ENCODE measurements around the gene RGS6. TPM values are rescaled to one million over a fixed set of nuclear protein-coding genes. Genes with fewer than 3 reads are reported as not detected.

RGS6 gene
- total and polyA plus RNA-seq, 2 of the 4 experiments (the other 2 are of a cell fraction), result not detected

DNA sequence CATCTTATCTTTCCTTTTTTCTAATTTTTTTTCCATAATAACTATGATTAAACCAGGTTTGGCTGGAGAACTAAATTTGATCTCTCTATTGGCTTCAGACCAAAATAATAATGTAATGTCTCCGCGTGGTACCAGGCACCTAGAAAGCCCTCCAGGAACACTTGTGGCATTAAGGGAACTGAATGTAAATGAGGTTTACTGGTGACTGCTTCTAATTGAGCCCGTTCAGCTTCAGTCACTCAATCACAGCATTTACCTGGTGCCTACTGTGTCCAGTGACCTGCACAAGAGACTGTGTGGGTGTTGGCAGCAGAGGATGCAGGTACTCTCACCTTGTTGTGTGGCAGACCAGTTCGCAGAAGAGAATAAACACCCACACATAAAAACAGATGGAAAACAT, 659.2 kb downstream of the RGS6 start:
- ChIA-PET POLR2A (ENCODE audit: unreplicated experiment) (no interaction called here), CTCF (no interaction called here)
- H2BK5ac ChIP-seq (ENCODE audit: low read depth, low read length, poor library complexity, severe bottlenecking), result no peak overlapping the region
- no peaks in the 10 kb centered on the region for H3K9me3 ChIP-seq (ENCODE audit: control insufficient read depth, insufficient read depth, low read length)
- no peaks in the 10 kb centered on the region for H3K36me3 ChIP-seq (ENCODE audit: control insufficient read depth, insufficient read depth, low read length)
- no TSS peak for BruUV-seq (replicated peaks)
- no peak overlapping the region for H3K4me2 ChIP-seq (ENCODE audit: low read depth, low read length)
- in situ Hi-C loops (cut with MboI; ENCODE audit: low sequenced_read_pairs), result no loop called here
- H3K9me1 ChIP-seq (ENCODE audit: insufficient read depth, low read length), result no peaks in the 10 kb centered on the region
- ATAC-seq (ENCODE audit: low read depth) (no peak), DNase-seq (no peak)
- H4K5ac ChIP-seq (ENCODE audit: low read depth, low read length), result no peak overlapping the region
- dilution Hi-C loops (cut with HindIII; ENCODE audit: low sequenced_read_pairs, unreplicated experiment), result no loop called here
- H3K27me3 ChIP-seq (ENCODE audit: control insufficient read depth, insufficient read depth, low read length), result no peaks in the 10 kb centered on the region; the same call in 1 of the 2 replicates
- H3K27ac ChIP-seq (ENCODE audit: insufficient read depth, low read length), result no peak overlapping the region
- no peak overlapping the region for H2BK120ac ChIP-seq (ENCODE audit: low read depth, low read length)
- no peak overlapping the region for H3K14ac ChIP-seq (replicated peaks; ENCODE audit: low read depth, low read length)
- no peak for TF ChIP-seq MXI1 (IDR thresholded peaks at IDR 0.05; ENCODE audit: borderline replicate concordance, low read depth, low read length)
- TF ChIP-seq POLR2A (IDR thresholded peaks at IDR 0.05; ENCODE audit: low read depth, low read length), result no peak
- TF ChIP-seq RCOR1 (IDR thresholded peaks at IDR 0.05; ENCODE audit: insufficient replicate concordance, low read length), result no peak
- TF ChIP-seq, protein P1, sequence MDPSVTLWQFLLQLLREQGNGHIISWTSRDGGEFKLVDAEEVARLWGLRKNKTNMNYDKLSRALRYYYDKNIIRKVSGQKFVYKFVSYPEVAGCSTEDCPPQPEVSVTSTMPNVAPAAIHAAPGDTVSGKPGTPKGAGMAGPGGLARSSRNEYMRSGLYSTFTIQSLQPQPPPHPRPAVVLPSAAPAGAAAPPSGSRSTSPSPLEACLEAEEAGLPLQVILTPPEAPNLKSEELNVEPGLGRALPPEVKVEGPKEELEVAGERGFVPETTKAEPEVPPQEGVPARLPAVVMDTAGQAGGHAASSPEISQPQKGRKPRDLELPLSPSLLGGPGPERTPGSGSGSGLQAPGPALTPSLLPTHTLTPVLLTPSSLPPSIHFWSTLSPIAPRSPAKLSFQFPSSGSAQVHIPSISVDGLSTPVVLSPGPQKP (IDR thresholded peaks at IDR 0.05; ENCODE audit: borderline replicate concordance, low read depth, low read length), result no peak
- no peak for TF ChIP-seq MAZ (IDR thresholded peaks at IDR 0.05; ENCODE audit: borderline replicate concordance, low read depth, low read length)
- no peak for TF ChIP-seq CEBPB (IDR thresholded peaks at IDR 0.05; ENCODE audit: low read depth, low read length)
- TF ChIP-seq SMC3 (IDR thresholded peaks at IDR 0.05; ENCODE audit: low read depth, low read length), result no peak
- no peak for TF ChIP-seq FOS (IDR thresholded peaks at IDR 0.05; ENCODE audit: low read depth, low read length)
- TF ChIP-seq RFX5 (IDR thresholded peaks at IDR 0.05; ENCODE audit: low read depth, low read length), result no peak
- no peak for TF ChIP-seq NFE2L2 (IDR thresholded peaks at IDR 0.05; ENCODE audit: low read depth, low read length)
- no peak for TF ChIP-seq MAFK (IDR thresholded peaks at IDR 0.05; ENCODE audit: low read depth, low read length)
- TF ChIP-seq, protein P2, sequence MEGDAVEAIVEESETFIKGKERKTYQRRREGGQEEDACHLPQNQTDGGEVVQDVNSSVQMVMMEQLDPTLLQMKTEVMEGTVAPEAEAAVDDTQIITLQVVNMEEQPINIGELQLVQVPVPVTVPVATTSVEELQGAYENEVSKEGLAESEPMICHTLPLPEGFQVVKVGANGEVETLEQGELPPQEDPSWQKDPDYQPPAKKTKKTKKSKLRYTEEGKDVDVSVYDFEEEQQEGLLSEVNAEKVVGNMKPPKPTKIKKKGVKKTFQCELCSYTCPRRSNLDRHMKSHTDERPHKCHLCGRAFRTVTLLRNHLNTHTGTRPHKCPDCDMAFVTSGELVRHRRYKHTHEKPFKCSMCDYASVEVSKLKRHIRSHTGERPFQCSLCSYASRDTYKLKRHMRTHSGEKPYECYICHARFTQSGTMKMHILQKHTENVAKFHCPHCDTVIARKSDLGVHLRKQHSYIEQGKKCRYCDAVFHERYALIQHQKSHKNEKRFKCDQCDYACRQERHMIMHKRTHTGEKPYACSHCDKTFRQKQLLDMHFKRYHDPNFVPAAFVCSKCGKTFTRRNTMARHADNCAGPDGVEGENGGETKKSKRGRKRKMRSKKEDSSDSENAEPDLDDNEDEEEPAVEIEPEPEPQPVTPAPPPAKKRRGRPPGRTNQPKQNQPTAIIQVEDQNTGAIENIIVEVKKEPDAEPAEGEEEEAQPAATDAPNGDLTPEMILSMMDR (conservative IDR thresholded peaks at IDR 0.05; ENCODE audit: low read depth, low read length), result no peak
- TF ChIP-seq, protein P3, sequence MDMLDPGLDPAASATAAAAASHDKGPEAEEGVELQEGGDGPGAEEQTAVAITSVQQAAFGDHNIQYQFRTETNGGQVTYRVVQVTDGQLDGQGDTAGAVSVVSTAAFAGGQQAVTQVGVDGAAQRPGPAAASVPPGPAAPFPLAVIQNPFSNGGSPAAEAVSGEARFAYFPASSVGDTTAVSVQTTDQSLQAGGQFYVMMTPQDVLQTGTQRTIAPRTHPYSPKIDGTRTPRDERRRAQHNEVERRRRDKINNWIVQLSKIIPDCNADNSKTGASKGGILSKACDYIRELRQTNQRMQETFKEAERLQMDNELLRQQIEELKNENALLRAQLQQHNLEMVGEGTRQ (IDR thresholded peaks at IDR 0.05; ENCODE audit: low read depth, low read length), result no peak
- TF ChIP-seq CHD1 (IDR thresholded peaks at IDR 0.05; ENCODE audit: low read depth, low read length), result no peak
- no peak for TF ChIP-seq BHLHE40 (IDR thresholded peaks at IDR 0.05; ENCODE audit: low read depth, low read length)
- TF ChIP-seq RAD21 (IDR thresholded peaks at IDR 0.05; ENCODE audit: low read length), result no peak
- intact Hi-C loops (cut with micrococcal nuclease), result no loop called here
- no peak overlapping the region for H3K18ac ChIP-seq (ENCODE audit: low read depth, low read length)
- no peak overlapping the region for H2AFZ ChIP-seq (replicated peaks; ENCODE audit: low read length, poor library complexity)
- H4K91ac ChIP-seq (ENCODE audit: insufficient read depth, low read depth, low read length), result no peak overlapping the region
- H2AK9ac ChIP-seq (replicated peaks; ENCODE audit: low read depth, low read length, poor library complexity), result no peak overlapping the region
- H3K9ac ChIP-seq (ENCODE audit: low read depth, low read length), result no peak overlapping the region
- no peak overlapping the region for H2BK20ac ChIP-seq (ENCODE audit: low read depth, low read length)
- no CpG with 5 or more reads among the region's 4 CpGs for WGBS, 2 experiments (ENCODE audit: extremely low coverage in 2 of 2, insufficient read length in 1 of 2)
- no peak overlapping the region for H3K4ac ChIP-seq (ENCODE audit: low read depth, low read length)
- H3K23ac ChIP-seq (ENCODE audit: low read depth, low read length), result no peak overlapping the region
- no peaks in the 10 kb centered on the region for H3K79me1 ChIP-seq (ENCODE audit: low read depth in 1 of 2, low read length in 2 of 2)
- no peak overlapping the region for H3K4me3 ChIP-seq (ENCODE audit: insufficient read depth, low read depth, low read length)
- no peak overlapping the region for H2AK5ac ChIP-seq (ENCODE audit: low read depth, low read length)
- no peak overlapping the region; the same call in 2 of the 3 replicates for H2BK15ac ChIP-seq (ENCODE audit: low read depth, low read length)
- no peaks in the 10 kb centered on the region for H4K20me1 ChIP-seq (ENCODE audit: insufficient read depth, low read length)
- no peak overlapping the region for H3K56ac ChIP-seq (ENCODE audit: extremely low read depth, insufficient read depth, low read length)
- H4K8ac ChIP-seq (ENCODE audit: low read depth in 2 of 2, low read length in 2 of 2), result no peak overlapping the region
- no peaks in the 10 kb centered on the region for H3K4me1 ChIP-seq (ENCODE audit: control insufficient read depth, insufficient read depth, low read length)
